Heart right ventricle (tissue), 16 donors: ENCODE measurements around the gene PSMD5. TPM values are rescaled to one million over a fixed set of nuclear protein-coding genes. Genes with fewer than 3 reads are reported as not detected.

ENCODE experiments used
- ATAC-seq, 8 donors: fragments of 200-7000 bp; cut with Tn5 transposase; one replicate each; pipeline ENCODE4 v1.9.1; 2020; ENCODE audit warnings: mild to moderate bottlenecking in 8 of 8, moderate library complexity in 8 of 8, moderate number of reproducible peaks in 1 of 8
- DNase-seq, 2 donors: peaks; one replicate each; pipeline ENCODE4 v3.0.0-alpha.2; 2020
- H3K27ac ChIP-seq, 10 donors: fragments of 200-600 bp; sonication (generic) in 2 of 10; one replicate each; pipeline versions ENCODE4 v1.5.0 to v1.8.0; 2020 to 2022; ENCODE audit warnings: mild to moderate bottlenecking in 3 of 10
- H3K27me3 ChIP-seq, 7 donors: fragments of 200-600 bp; one replicate each; pipeline ENCODE4 v1.8.0; 2021 to 2022; ENCODE audit warnings: mild to moderate bottlenecking in 2 of 7
- H3K36me3 ChIP-seq, 9 donors: fragments of 200-600 bp; sonication (generic) in 1 of 9; one replicate each; pipeline versions ENCODE4 v1.5.0 to v1.8.0; 2020 to 2022; ENCODE audit warnings: mild to moderate bottlenecking in 2 of 9
- H3K4me1 ChIP-seq, 9 donors: fragments of 200-600 bp; sonication (generic) in 1 of 9; one replicate each; pipeline versions ENCODE4 v1.5.0 to v1.8.0; 2020 to 2022; ENCODE audit warnings: mild to moderate bottlenecking in 4 of 9
- H3K4me3 ChIP-seq, 10 donors: fragments of 200-600 bp; sonication (generic) in 2 of 10; one replicate each; pipeline versions ENCODE4 v1.5.0 to v1.8.0; 2020 to 2022; ENCODE audit warnings: mild to moderate bottlenecking in 7 of 10, moderate library complexity in 2 of 10
- H3K9me3 ChIP-seq, 11 donors: fragments of 200-600 bp in 10 of 11; sonication (generic) in 2 of 11; one replicate each; pipeline versions ENCODE4 v1.5.0 to v1.8.0; 2013 to 2022; ENCODE audit warnings: mild to moderate bottlenecking in 2 of 11, control low read depth in 1 of 11, moderate library complexity in 1 of 11
- CTCF ChIP-seq, 9 donors: fragments of 200-600 bp; sonication (generic) in 2 of 9; IDR thresholded peaks; one replicate each; pipeline versions ENCODE4 v1.5.0 to v1.8.0; 2021 to 2022; ENCODE audit warnings: antibody characterized with exemption in 9 of 9, mild to moderate bottlenecking in 5 of 9, moderate library complexity in 1 of 9
- WGBS, 2 donors: extraction: QIAGEN DNeasy Blood & Tissue Kit; methylation state at CpG; one replicate each; pipeline ENCODE4 v1.1.7; 2013; ENCODE audit warnings: inconsistent platforms in 1 of 2; 5-methylcytosine and 5-hydroxymethylcytosine counted together
- intact Hi-C, 10 donors: fragments of 100-400 bp; cut with DNase I; formaldehyde crosslinking; loops; one replicate each; pipeline versions ENCODE4 v1.11.1 to v1.14.2; 2022
- polyA plus RNA-seq, 2 donors: library from polyadenylated mRNA; stranded (reverse); fragments of 200-250 nt; gene quantifications; one replicate each; pipeline ENCODE4 v1.2.3, GENCODE V29; 2013
- total RNA-seq, 10 donors: library from RNA; stranded (reverse); fragmentation: NEBNext Ultra II Directional in 3 of 10; extraction: Animal tissue kit (Norgen Biotek cat#: 25700) in 3 of 10; gene quantifications; one replicate each; pipeline versions ENCODE4 v1.2.1 to v1.2.4, GENCODE V29; 2021 to 2023
- donor health status: Arrhythmogenic right ventricular cardiomyopathy.
- donor health status: ischemic (EF 13 %, LVEDD 7.1; RV severe dilation, severe dysfunction).
- donor health status: healthy with polysubstance abuse.
- donor health status: DM: no; HTN: yes; CAD: no.
- donor health status: DM: no; HTN: no; CAD: no.
- donor health status: ischemic (EF 25% LVEDD 6.9; RV normal size, moderate dysfunction).
- donor health status: ischemic (EF 25% LVEDD 5.7; RV mildly dilated, moderate dysfunction).
- donor health status: healthy.
- donor health status: DM: yes; HTN: yes; CAD: no.
- donor health status: Ischemic cardiomyopathy.
- donor health status: ischemic (EF 35%, LVEDD 5.7; RV mildly dilated, moderate dysfunction).
- donor health status: nonischemic (EF 11% LVEDD 7.7; RV severe dilation, severe dysfunction).
- donor health status: DM: yes; HTN: yes; CAD: no.
- donor health status: PGD.
- donor health status: ischemic (EF 29% LVEDD 5.4; RV normal size, mild dysfunction).
- donor health status: nonischemic (EF 23%, LVEDD 6.1; RV moderate dilation, normal function).

The PSMD5 gene
- total and polyA plus RNA-seq, 12 donors: 7.7 to 22.8 (median 14.3) TPM

GRCh38 chr9:120885958-120886357 lies 43.2 kb upstream of the PSMD5 start:
- DNase-seq (no peak), ATAC-seq (peak in 6 of 8 donors; percentile 15 to 78 (median 64))
- Histone ChIP-seq H3K36me3 (no peaks in the 10 kb centered on the region), H3K9me3 (no peaks in the 10 kb centered on the region), H3K4me3 (no peak overlapping the region), H3K27ac (peak overlapping the region in 5 of 10 donors; percentile 10 to 36 (median 21)), H3K27me3 (no peaks in the 10 kb centered on the region), H3K4me1 (peaks cover 0 to 20% (median 9%) of the 10 kb centered on the region in 9 donors)
- no peak for TF ChIP-seq CTCF (IDR thresholded peaks at IDR 0.05)
- WGBS, 2 donors: 40 to 45% methylated on average over 5 of the region's 5 CpGs
- intact Hi-C loops: no loop called here

GRCh38 chr9:120885457-120885856 lies 42.7 kb upstream of the PSMD5 start:
- Histone ChIP-seq H3K4me3 (no peak overlapping the region), H3K27me3 (no peaks in the 10 kb centered on the region), H3K36me3 (no peaks in the 10 kb centered on the region), H3K27ac (peak overlapping the region in 4 of 10 donors; percentile 15 to 36 (median 25)), H3K4me1 (peaks cover 0 to 20% (median 9%) of the 10 kb centered on the region in 9 donors), H3K9me3 (no peaks in the 10 kb centered on the region)
- 55 to 64% methylated on average over 3 of the region's 3 CpGs for WGBS, 2 donors
- no peak for TF ChIP-seq CTCF (IDR thresholded peaks at IDR 0.05)
- DNase-seq (no peak), ATAC-seq (no peak)
- intact Hi-C loops: no loop called here

GRCh38 chr9:120883608-120883996 lies 40.9 kb upstream of the PSMD5 start:
- WGBS, 2 donors: 81 to 93% methylated on average over 3 of the region's 3 CpGs
- Histone ChIP-seq H3K4me1 (peaks cover 0 to 16% (median 7%) of the 10 kb centered on the region in 9 donors), H3K4me3 (no peak overlapping the region), H3K36me3 (no peaks in the 10 kb centered on the region), H3K27me3 (no peaks in the 10 kb centered on the region), H3K27ac (no peak overlapping the region), H3K9me3 (no peaks in the 10 kb centered on the region)
- intact Hi-C loops: no loop called here
- ATAC-seq: no peak
- no peak for TF ChIP-seq CTCF (IDR thresholded peaks at IDR 0.05)
- no peak for DNase-seq

- no peak overlapping the region for H3K4me3 ChIP-seq
- TF ChIP-seq CTCF (IDR thresholded peaks at IDR 0.05): no peak
- intact Hi-C loops: no loop called here
- no peak for DNase-seq
- no peak for ATAC-seq
- no peaks in the 10 kb centered on the region for H3K36me3 ChIP-seq
- WGBS, 2 donors: 89 to 91% methylated on average over 10 of the region's 10 CpGs
- no peak overlapping the region for H3K27ac ChIP-seq
- peaks cover 0 to 16% (median 9%) of the 10 kb centered on the region in 9 donors for H3K4me1 ChIP-seq
- no peaks in the 10 kb centered on the region for H3K27me3 ChIP-seq
- H3K9me3 ChIP-seq: no peaks in the 10 kb centered on the region
These were observed 40.3 kb upstream of the PSMD5 start for GRCh38 chr9:120882935-120883607.
